COLO668 (cell line): ENCODE measurements around the gene CCDC43.
"Not testable (repeated sequence)": the region's sequence is repeated elsewhere in the genome, so short reads cannot be mapped to it uniquely, and the experiment has no call there.

Experiments used
- DNase-seq: peaks from one replicate; lab custom pipeline; 2025; ENCODE audit not compliant: unreplicated experiment; lab: John Stamatoyannopoulos, UW

The CCDC43 gene

GRCh38 chr17:44672479-44673093 is 17.0 kb downstream of the CCDC43 start:
- DNase-seq: no peak

- DNase-seq: no peak
Observed at GRCh38 chr17:44666006-44666405, 23.6 kb downstream of the CCDC43 start.

GRCh38 chr17:44664867-44665266 is 24.7 kb downstream of the CCDC43 start:
- DNase-seq: no peak

- DNase-seq: no peak
Observed at GRCh38 chr17:44663095-44663494, 26.5 kb downstream of the CCDC43 start.

- DNase-seq: no peak
Observed at GRCh38 chr17:44661835-44662234, 27.7 kb downstream of the CCDC43 start.

GRCh38 chr17:44655983-44656710 is 33.4 kb downstream of the CCDC43 start, which contains the start of gene MEIOC:
Gene MEIOC, plus strand, starts transcription at chr17:44656468. Its CDS starts 146 bp downstream, at chr17:44656614.
- no peak for DNase-seq

- DNase-seq: no peak
Observed at GRCh38 chr17:44653954-44654353, 35.6 kb downstream of the CCDC43 start.

GRCh38 chr17:44653384-44653783 is 36.2 kb downstream of the CCDC43 start:
- DNase-seq: no peak

- no peak for DNase-seq
Observed at GRCh38 chr17:44652727-44653126, 36.8 kb downstream of the CCDC43 start.

- no peak for DNase-seq
Observed at GRCh38 chr17:44651228-44651627, 38.3 kb downstream of the CCDC43 start.

- no peak for DNase-seq
Observed at GRCh38 chr17:44648963-44649362, 40.6 kb downstream of the CCDC43 start.

- no peak for DNase-seq
Observed at GRCh38 chr17:44647736-44648135, 41.8 kb downstream of the CCDC43 start.

GRCh38 chr17:44646280-44646679 is 43.3 kb downstream of the CCDC43 start:
- DNase-seq: no peak

GRCh38 chr17:44645341-44645740 is 44.2 kb downstream of the CCDC43 start:
- DNase-seq: no peak

GRCh38 chr17:44642834-44643233 is 46.7 kb downstream of the CCDC43 start:
- no peak for DNase-seq

GRCh38 chr17:44637066-44637465 is 52.5 kb downstream of the CCDC43 start:
- no peak for DNase-seq

GRCh38 chr17:44636562-44636961 is 53.0 kb downstream of the CCDC43 start:
- DNase-seq: no peak

- not testable (repeated sequence) for DNase-seq
Observed at GRCh38 chr17:44634401-44634800, 55.2 kb downstream of the CCDC43 start.

GRCh38 chr17:44633998-44634397 is 55.6 kb downstream of the CCDC43 start:
- DNase-seq: no peak

- no peak for DNase-seq
Observed at GRCh38 chr17:44630703-44631102, 58.9 kb downstream of the CCDC43 start.

- DNase-seq: no peak
Observed at GRCh38 chr17:44629314-44629713, 60.3 kb downstream of the CCDC43 start.
